ACHN (cell line): ENCODE measurements around the gene SARS1.

Experiments used
- DNase-seq: peaks from one replicate; pipeline ENCODE4 v3.0.0-alpha.2; 2015
- in situ Hi-C: cut with HindIII; loops from 2 replicates; pipeline ENCODE4 v1.10.0; 2017; ENCODE audit warnings: low sequenced_read_pairs, low pct_ligation_motif_present, low pct_unique_long_range_greater_than_20kb

SARS1 gene

DNA sequence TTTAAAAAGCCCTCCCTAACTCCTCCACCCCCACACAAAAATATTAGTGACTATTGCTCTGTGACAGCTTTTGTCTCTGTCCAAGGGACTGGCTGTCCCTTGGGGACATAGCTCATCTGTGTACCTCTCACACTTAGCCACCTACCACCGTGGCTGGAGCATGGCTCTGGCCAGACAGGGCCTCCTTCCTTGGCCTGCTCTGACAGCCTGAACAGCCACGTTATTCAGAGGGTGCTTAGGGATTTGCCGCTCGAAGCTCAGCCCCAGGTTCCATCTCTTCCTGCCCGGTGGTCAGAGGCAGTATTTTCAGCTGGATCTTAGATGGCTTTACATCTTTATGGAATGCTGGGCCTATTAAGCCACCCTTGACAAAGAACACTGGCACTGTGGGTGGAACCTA is 29.5 kb downstream of the SARS1 start:
- no peak for DNase-seq
- in situ Hi-C loops = no loop called here

DNA sequence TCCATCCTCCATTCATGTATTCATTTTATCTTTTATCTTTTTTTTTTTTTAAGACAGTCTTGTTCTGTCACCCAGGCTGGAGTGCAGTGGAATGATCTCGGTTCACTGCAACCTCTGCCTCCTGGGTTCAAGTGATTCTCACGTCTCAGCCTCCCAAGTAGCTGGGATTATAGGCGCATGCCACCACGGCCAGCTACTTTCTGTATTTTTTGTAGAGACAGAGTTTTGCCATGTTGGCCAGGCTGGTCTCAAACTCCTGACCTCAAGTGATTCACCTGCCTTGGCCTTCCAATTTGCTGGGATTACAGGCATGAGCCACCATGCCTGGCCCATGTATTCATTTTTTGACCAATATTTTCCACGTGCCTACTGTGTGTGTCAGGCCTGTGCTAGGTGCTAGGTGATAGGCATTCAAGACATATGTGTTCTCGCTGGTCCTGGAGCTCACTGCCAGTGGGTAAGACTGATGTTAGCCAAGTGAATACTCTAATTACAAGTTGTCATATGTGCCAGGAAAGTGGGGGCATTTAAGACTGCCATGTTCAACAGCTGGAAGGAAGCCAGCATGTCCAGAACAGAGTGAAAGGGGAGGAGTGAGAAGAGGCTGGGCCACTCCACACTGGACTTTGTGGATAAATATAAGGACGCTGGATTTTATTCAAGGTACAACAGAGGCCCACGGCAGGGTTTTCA is 30.3 kb downstream of the SARS1 start:
- DNase-seq = no peak
- in situ Hi-C loops = no loop called here

- in situ Hi-C loops = no loop called here
- no peak for DNase-seq
These were observed 32.4 kb downstream of the SARS1 start for GRCh38 chr1:109246141-109246551.

- DNase-seq = no peak
- in situ Hi-C loops = no loop called here
These were observed 34.0 kb downstream of the SARS1 start for GRCh38 chr1:109247401-109248365.

- DNase-seq = no peak
- in situ Hi-C loops = no loop called here
These were observed 34.7 kb downstream of the SARS1 start for GRCh38 chr1:109248444-109248796.

DNA sequence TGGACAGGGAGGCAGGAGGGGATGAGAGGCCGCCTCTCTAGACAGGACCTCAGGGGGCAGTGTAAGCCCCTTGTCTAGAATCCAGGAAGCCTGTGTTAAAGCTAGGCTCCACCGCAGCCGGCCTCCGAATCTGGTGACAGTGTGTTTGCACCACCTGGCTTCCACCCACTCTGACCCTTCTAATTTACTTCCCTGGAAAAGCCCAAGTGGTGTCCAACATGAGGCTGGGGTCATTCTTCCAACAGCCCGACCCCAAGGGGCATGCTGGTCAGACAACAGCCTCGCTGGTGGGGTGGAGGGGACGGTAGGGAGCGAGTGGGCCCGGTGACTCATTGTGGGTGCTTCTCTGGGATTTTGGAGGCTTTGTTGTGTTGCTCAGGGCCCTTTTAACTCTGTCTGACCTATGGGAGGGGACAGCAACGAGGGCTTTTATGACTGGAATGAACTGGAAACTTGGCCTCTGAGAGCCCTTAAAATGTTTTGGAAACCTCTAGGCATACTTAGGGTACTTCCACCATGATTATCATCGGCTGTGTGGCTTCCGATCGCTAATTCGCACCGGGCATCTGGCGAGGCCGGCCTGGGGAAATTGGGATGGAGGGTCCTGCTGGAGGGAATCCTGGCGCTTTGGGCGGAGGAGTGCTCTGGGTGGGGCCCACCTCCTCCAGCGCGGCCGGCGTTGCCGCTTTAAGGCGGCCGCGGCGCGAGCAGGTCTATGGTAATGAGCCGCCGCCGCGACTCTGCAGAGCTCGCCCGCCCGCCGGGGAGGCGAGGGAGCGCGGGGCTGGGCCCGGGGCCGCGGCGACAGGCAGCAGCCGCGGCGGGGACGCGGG is 35.3 kb downstream of the SARS1 start, which contains the start of gene CELSR2:
Gene CELSR2 (plus strand): TSS at position 743 of the 833 bp plus-strand sequence. CDS start 541 bp downstream, outside the sequence.
- peak; percentile 73 for DNase-seq
- in situ Hi-C loops = no loop called here

GRCh38 chr1:109249654-109250401 is 36.1 kb downstream of the SARS1 start:
- in situ Hi-C loops = no loop called here
- no peak for DNase-seq

- in situ Hi-C loops = no loop called here
- DNase-seq = no peak
These were observed 36.9 kb downstream of the SARS1 start for GRCh38 chr1:109250454-109251276.

GRCh38 chr1:109251277-109252166 is 37.8 kb downstream of the SARS1 start:
- no peak for DNase-seq
- in situ Hi-C loops = no loop called here

DNA sequence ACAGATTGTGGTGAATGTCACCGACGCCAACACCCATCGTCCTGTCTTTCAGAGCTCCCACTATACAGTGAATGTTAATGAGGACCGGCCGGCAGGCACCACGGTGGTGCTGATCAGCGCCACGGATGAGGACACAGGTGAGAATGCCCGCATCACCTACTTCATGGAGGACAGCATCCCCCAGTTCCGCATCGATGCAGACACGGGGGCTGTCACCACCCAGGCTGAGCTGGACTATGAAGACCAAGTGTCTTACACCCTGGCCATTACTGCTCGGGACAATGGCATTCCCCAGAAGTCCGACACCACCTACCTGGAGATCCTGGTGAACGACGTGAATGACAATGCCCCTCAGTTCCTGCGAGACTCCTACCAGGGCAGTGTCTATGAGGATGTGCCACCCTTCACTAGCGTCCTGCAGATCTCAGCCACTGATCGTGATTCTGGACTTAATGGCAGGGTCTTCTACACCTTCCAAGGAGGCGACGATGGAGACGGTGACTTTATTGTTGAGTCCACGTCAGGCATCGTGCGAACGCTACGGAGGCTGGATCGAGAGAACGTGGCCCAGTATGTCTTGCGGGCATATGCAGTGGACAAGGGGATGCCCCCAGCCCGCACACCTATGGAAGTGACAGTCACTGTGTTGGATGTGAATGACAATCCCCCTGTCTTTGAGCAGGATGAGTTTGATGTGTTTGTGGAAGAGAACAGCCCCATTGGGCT is 38.6 kb downstream of the SARS1 start:
- no peak for DNase-seq
- in situ Hi-C loops = no loop called here

- in situ Hi-C loops = no loop called here
- peak; percentile 68 for DNase-seq
These were observed 39.4 kb downstream of the SARS1 start for GRCh38 chr1:109252893-109253802.

DNA sequence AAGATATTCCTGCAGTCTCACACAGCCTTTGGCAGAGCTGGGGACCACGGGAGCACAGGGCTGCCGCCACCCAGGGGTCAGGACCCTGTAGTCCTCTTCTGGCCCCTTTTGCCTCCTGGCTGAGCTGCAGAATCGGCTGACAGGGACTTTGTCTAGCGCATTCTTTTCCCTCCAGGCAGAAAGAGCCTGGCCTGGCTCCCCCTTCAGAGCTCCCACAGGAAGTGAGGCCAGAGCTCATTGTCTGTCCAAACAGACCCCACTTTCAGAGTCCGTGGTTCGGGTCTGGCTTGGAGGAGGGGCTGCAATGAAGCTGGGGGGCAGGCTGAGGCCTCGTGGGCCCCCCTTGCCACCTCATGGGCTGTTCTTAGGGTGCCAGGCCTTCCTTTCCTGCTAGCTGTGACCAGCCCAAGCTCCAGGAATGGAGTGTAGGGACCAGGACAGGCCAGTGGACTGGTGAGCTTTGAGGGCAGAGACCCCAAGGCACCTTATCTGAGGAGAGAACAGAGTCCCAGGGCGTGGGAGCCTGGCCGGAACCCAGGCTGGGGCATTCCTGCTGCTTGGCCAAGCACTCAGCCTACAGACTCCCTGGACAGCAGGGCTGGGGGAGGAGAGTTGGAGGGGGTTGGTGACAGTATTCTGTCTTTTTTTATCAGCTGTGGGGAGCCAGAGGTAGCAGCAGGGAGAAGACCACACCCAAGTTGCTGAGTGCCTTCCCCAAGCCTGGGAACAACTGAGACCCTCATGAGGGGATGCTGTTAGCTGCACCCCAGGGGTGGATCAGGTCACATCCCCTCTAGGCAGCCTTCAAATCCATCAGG is 40.3 kb downstream of the SARS1 start:
- in situ Hi-C loops = no loop called here
- DNase-seq = peak; percentile 64

- in situ Hi-C loops = no loop called here
- DNase-seq = peak; percentile 20
These were observed 40.9 kb downstream of the SARS1 start for GRCh38 chr1:109254621-109255096.

- DNase-seq = no peak
- in situ Hi-C loops = no loop called here
These were observed 41.5 kb downstream of the SARS1 start for GRCh38 chr1:109255097-109255651.
